HG03558 (cell line): ENCODE results near the gene KIF22.
"Not testable (repeated sequence)": the region's sequence is repeated elsewhere in the genome, so short reads cannot be mapped to it uniquely, and the experiment has no call there.

Experiments used
- ATAC-seq: cut with Tn5 transposase; IDR thresholded peaks from one replicate; pipeline ENCODE4 v1.9.1; 2021; ENCODE audit warnings: moderate number of reproducible peaks; ENCODE audit not compliant: unreplicated experiment; ENCODE audit errors: extremely low read depth

Gene KIF22

GRCh38 chr16:29765167-29766032 lies 25.2 kb upstream of the KIF22 start:
- no peak for ATAC-seq

GRCh38 chr16:29766571-29766970 lies 24.0 kb upstream of the KIF22 start:
- no peak for ATAC-seq

GRCh38 chr16:29767062-29767461 lies 23.5 kb upstream of the KIF22 start:
- no peak for ATAC-seq

- ATAC-seq: no peak
These were observed 21.0 kb upstream of the KIF22 start for GRCh38 chr16:29769507-29769906.

GRCh38 chr16:29770250-29770929 lies 20.2 kb upstream of the KIF22 start:
- no peak for ATAC-seq

GRCh38 chr16:29772330-29772729 lies 18.2 kb upstream of the KIF22 start:
- not testable (repeated sequence) for ATAC-seq

- ATAC-seq: no peak
These were observed 15.8 kb upstream of the KIF22 start for GRCh38 chr16:29774730-29775129.

GRCh38 chr16:29775742-29776408 lies 14.7 kb upstream of the KIF22 start:
- no peak for ATAC-seq

GRCh38 chr16:29777576-29778350 lies 12.8 kb upstream of the KIF22 start, which contains the start of gene ZG16:
Gene ZG16, plus strand, starts transcription at chr16:29778256. Its CDS starts 1,011 bp downstream, at chr16:29779267.
- ATAC-seq: no peak

GRCh38 chr16:29779474-29779873 lies 11.1 kb upstream of the KIF22 start:
- no peak for ATAC-seq

- not testable (repeated sequence) for ATAC-seq
These were observed 7.2 kb upstream of the KIF22 start for GRCh38 chr16:29783094-29783953.

GRCh38 chr16:29784157-29784556 lies 6.4 kb upstream of the KIF22 start:
- ATAC-seq: no peak

GRCh38 chr16:29784901-29785500 lies 5.5 kb upstream of the KIF22 start:
- ATAC-seq: no peak

GRCh38 chr16:29787155-29787554 lies 3.4 kb upstream of the KIF22 start:
- ATAC-seq: not testable (repeated sequence)

GRCh38 chr16:29789775-29790182 lies 772 bp upstream of the KIF22 start:
- no peak for ATAC-seq

- no peak for ATAC-seq
These were observed 646 bp downstream of the KIF22 start for GRCh38 chr16:29790949-29791844.

- ATAC-seq: no peak
These were observed 1.6 kb downstream of the KIF22 start for GRCh38 chr16:29791845-29792807.
